AG10803 (cell line): Measurements from ENCODE around the gene DGKQ.

Experiments used
- DNase-seq: peaks from one replicate; pipeline ENCODE4 v3.0.0; 2010; ENCODE audit warnings: low read depth
- H3K4me3 ChIP-seq: 2 replicates; pipeline ENCODE4 v1.5.1; 2011; ENCODE audit warnings: mild to moderate bottlenecking, low read length, control low read depth
- TF ChIP-seq, protein P1 (sequence below): conservative IDR thresholded peaks from 2 replicates; pipeline ENCODE4 v1.5.1; 2011; ENCODE audit warnings: mild to moderate bottlenecking, low read length, control low read depth, inconsistent platforms

The DGKQ gene

DNA sequence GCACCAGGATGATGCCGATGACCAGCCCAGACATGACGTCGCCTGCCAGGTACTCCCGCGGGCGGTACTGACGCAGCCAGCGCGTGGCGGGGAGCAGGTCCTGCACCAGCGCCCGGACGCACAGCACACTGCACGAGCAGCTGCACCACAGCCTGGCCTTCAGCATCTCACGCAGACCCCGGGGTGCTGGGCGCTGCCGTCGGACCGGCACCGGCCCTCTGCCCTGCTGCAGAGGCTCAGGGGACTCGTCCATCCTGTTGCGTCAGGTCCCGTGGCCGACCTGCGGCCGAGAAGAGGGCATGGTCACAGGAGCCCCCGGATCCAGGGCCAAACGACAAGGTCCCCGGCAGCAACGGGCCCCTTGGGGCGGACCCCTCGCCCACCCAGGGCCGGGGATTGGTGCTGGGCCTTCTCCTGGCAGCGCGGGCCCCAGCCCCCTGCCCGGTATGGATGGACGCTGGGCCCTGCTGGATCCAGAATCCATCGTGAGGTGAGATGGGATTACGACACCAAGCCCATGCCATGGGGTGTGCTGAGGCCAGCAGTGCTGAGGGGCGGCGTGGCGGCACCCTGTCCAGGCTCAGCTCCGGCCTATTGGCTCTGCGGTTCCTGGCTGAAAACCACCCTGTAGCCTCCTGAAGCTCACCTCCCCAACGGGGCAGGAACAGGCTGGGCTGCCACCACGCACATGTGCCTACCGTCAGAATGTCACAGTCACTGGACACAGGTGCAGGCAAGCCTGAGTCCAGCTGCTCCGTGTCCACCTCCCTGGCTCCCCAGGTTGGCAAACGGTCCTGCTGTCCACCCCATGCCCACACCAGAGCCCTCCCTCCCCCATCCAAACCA, 18.3 kb upstream of the DGKQ start:
- DNase-seq: no peak
- H3K4me3 ChIP-seq: no peak overlapping the region
- TF ChIP-seq, protein P1, sequence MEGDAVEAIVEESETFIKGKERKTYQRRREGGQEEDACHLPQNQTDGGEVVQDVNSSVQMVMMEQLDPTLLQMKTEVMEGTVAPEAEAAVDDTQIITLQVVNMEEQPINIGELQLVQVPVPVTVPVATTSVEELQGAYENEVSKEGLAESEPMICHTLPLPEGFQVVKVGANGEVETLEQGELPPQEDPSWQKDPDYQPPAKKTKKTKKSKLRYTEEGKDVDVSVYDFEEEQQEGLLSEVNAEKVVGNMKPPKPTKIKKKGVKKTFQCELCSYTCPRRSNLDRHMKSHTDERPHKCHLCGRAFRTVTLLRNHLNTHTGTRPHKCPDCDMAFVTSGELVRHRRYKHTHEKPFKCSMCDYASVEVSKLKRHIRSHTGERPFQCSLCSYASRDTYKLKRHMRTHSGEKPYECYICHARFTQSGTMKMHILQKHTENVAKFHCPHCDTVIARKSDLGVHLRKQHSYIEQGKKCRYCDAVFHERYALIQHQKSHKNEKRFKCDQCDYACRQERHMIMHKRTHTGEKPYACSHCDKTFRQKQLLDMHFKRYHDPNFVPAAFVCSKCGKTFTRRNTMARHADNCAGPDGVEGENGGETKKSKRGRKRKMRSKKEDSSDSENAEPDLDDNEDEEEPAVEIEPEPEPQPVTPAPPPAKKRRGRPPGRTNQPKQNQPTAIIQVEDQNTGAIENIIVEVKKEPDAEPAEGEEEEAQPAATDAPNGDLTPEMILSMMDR: no peak

DNA sequence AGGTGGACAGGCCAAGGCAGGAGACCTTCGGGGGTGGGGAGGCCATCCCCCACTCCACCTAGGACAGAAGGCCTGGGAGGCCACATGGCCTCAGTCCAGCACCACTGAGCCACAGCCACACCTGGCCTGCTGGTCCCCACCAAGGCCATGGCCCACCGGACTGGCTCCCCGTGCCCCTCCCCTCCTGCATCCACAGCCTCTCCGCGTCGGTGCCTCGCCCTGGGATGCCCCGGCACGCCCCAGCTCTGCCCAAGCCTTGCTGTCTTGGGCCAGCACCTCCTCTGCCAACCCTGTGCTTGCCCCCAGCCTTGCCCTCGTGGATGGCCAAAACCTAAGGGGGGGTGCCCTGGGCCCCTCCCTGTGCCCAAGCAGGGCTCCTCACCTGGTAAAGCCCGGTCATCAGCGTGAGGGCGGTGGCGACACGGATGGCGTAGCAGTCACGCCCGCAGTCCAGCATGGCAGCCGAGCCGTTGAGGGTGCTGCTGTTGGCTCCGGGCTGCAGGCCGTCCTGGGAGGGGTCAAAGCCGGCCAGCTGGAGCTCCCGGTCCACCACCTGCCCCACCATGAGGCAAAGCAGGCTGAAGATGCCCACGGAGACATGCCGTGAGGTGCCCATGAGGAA, 17.5 kb upstream of the DGKQ start:
- no peak overlapping the region for H3K4me3 ChIP-seq
- DNase-seq: no peak
- TF ChIP-seq, protein P1: no peak

DNA sequence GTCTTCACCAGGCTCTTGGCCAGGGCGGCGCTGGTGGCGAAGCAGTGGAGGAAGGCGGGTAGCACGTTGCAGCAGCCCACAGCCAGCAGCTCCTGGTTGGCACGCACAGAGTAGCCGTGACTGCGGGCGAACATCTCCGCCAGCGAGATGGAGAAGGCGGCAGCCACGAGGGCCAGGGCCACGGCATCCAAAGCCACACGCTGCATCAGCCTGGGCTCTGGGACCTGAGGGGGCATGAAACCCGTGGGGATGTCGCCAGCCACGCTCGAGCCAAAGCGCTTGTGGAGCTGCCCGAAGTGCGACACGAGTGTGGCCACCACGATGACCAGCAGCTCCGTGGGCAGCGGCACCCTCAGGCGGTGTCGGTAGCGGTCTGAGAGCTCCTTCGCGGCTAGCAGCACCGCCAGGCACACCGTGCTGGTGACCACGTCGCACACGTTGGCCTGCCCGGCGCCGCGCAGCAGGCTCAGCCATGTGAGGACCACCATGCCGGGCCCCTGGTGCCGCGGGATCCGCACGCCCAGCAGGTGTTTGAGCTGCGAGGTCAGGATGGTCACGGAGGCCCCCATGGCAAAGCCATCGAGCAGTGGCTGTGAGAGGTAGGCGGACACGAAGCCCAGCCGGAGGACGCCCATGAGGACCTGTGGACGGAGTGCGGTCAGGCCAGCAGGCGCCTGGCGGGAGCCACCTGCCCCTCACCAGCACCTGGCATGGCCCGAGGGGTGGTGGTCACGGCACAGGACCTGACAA, 16.5 kb upstream of the DGKQ start:
- no peak for DNase-seq
- no peak overlapping the region for H3K4me3 ChIP-seq
- TF ChIP-seq, protein P1: no peak

DNA sequence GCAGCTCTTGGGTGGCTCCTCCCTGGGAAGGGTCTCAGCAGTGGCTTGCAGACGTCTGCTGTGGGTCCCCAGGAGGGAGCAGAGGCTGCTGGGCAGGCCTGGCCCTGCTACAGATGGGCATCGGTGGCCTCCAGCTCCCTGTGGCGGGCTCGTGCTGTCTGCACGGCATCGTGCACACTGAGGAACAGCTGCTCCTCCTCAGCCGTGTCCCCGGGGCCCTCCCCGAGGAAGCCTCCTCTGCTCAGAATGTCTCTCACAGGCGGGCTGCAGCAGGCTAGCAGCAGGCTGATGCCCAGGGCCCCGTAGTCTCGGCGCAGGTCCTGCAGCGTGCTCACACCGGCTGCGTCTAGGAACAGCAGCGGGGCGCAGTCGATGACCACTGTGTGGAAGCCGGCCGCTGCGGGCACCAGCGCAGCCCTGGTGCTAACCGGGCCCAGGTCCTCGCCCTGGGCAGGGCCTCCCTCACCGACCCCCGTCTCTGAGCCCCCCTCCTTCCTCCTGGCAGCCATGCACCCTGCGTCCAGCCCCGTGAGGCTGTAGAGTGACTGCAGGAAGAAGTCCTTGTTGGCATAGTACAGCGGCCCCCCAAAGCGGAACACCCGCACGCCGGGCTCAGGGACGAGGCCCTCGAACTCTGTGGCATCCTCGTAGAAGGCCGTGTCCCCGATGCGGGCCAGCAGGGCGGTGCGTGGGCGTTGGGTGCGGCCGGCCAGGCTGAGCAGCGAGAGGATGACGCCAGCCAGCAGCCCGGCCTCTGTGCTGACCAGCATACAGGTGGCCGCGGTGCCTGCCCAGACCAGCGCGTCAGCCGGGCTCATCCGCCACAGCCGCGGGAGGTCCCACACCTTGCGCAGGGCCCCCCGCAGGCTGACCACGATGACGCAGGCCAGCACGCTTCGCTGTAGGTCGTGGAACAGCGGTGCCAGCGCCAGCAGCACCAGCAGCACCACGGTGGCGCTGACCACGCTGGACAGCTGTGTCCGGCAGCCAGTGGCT, 15.7 kb upstream of the DGKQ start:
- H3K4me3 ChIP-seq: no peak overlapping the region
- no peak for DNase-seq
- TF ChIP-seq, protein P1: no peak

DNA sequence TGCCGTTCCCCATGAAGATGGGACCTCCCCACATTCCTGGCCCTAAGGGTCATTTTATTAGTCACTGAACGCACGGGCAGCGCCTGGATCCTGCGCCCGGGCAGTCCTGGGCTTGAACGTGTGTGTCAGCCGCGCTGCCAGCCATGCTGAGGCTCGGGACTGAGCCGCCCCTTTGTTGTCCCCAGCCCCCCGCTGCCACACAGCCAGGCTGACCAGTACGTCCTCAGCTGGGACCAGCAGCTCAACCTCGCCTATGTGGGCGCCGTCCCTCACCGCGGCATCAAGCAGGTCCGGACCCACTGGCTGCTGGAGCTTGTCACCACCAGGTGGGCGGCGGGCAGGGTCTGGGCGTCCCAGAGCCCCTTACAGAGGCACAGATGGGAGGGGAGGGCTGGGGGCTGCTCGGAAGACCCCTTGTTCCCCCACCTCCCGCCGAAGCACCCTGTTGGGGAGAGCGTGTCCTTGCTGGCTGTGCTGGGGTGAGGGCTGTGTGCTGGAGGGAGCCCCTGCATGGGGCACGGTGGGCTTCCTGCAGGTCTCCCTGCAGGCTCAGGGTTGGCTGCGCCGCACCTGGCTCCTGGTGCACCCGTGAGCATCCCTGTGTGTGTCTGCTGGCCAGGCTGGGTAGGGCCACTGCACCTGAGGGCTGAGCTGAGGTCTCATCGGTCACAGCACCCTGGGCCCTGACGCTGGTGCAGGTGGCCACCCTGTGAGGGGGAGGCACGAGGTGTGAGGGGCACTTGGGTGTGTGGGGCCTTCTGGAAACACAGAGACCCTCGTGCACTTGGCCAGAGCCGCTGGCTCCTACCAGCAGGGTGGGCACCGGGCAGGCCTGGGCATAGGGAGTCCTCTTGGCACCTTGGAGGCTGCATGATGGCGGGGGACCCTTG, 14.5 kb upstream of the DGKQ start:
- peak; percentile 52 for DNase-seq
- TF ChIP-seq, protein P1: no peak
- peak overlapping the region; percentile 83 for H3K4me3 ChIP-seq
